ENCODE measurements around the gene PHC2.
A peak's percentile ranks its signal among the peaks of the same experiment; 100 is the strongest.

PHC2 gene

DNA sequence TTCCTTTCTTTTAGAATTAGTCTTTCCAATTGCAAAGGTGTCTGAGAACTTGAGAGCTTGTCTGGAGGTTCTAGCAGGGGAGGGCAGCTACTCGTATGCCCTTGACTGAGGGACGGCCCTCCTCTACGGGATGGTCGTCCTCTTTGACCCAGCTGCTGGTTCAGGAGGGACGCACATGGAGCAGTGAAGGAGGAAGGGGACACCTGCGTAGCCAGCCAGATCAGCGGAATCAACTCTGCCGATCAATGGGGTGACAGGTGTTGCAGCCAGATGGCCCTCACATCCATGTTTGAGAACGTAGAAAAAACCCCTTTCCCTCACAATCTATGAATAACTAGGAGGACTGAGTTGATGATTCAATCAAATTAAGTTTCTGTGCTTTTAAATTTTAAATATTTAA, 94.3 kb downstream of the PHC2 start:
- Histone ChIP-seq H3K9me3 (no peaks in the 10 kb centered on the region), H3K27me3 (no peaks in the 10 kb centered on the region), H3K36me3 (peaks cover 7 to 34% (median 21%) of the 10 kb centered on the region in 3 donors), H3K4me3 (no peak overlapping the region), H3K27ac (peak overlapping the region; percentile 95 to 98), H3K4me1 (peaks cover 17 to 100% (median 96%) of the 10 kb centered on the region in 4 donors)
- intact Hi-C loops (cut with DNase I; ENCODE audit: low total_unique reads): no loop called here
- TF ChIP-seq, protein P1, sequence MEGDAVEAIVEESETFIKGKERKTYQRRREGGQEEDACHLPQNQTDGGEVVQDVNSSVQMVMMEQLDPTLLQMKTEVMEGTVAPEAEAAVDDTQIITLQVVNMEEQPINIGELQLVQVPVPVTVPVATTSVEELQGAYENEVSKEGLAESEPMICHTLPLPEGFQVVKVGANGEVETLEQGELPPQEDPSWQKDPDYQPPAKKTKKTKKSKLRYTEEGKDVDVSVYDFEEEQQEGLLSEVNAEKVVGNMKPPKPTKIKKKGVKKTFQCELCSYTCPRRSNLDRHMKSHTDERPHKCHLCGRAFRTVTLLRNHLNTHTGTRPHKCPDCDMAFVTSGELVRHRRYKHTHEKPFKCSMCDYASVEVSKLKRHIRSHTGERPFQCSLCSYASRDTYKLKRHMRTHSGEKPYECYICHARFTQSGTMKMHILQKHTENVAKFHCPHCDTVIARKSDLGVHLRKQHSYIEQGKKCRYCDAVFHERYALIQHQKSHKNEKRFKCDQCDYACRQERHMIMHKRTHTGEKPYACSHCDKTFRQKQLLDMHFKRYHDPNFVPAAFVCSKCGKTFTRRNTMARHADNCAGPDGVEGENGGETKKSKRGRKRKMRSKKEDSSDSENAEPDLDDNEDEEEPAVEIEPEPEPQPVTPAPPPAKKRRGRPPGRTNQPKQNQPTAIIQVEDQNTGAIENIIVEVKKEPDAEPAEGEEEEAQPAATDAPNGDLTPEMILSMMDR (IDR thresholded peaks at IDR 0.05): no peak
- DNase-seq: no peak

DNA sequence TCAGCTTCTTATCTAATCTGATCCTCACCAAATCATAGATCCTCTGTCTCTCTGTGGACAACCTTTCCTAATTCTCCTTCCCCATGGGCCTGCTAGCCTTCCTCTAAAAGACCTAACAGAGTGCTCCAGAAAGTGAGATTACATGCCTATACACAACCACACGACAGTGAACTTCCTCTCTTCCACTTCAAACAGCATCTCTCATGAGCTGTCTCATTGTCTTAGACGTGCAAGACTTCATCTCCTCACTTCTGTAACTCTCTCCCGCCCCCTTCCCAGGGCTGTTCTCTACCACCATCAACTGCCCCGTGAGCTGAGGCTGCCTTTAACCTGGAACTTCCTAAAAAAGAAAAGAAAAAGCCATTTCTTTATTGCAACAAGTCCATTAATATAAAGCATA, 95.9 kb downstream of the PHC2 start:
- Histone ChIP-seq H3K27me3 (no peaks in the 10 kb centered on the region), H3K4me1 (peaks cover 12 to 92% (median 87%) of the 10 kb centered on the region in 4 donors), H3K4me3 (peak overlapping the region in 1 of 2 donors; percentile 34), H3K27ac (peak overlapping the region; percentile 95 to 98), H3K9me3 (no peaks in the 10 kb centered on the region), H3K36me3 (peaks cover 22 to 49% (median 36%) of the 10 kb centered on the region in 3 donors)
- TF ChIP-seq, protein P1 (IDR thresholded peaks at IDR 0.05): no peak
- no peak for DNase-seq
- intact Hi-C loops (cut with DNase I; ENCODE audit: low total_unique reads): no loop called here

DNA sequence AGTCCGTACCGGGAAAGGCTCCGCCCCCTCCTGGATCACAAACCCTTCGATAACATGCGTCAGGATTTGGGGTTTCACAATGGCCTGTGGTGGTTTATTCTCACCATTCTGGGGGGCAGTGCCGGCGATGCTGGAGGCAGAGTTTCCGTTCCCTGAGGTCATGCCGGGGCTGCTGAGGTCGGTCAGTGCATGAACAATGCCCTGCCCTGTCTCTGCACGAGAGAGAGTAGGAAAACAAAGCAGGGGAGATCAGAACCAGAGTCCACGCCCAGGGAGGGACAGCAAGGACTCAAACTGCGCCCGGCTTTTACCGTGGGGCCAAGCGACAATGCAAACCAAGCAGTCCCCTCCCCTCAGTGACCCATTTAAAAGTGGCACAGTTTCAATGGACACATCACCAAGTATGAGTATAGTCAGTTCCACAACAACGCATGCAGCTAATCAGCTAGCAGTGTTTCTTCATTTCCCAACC, 96.8 kb downstream of the PHC2 start:
- Histone ChIP-seq H3K27ac (peak overlapping the region; percentile 95 to 98), H3K27me3 (no peaks in the 10 kb centered on the region), H3K36me3 (peaks cover 31 to 58% (median 45%) of the 10 kb centered on the region in 3 donors), H3K9me3 (no peaks in the 10 kb centered on the region), H3K4me3 (peak overlapping the region; percentile 11 to 34), H3K4me1 (peaks cover 4 to 83% (median 79%) of the 10 kb centered on the region in 4 donors)
- DNase-seq: peak; percentile 87 to 89
- TF ChIP-seq, protein P1 (IDR thresholded peaks at IDR 0.05): no peak
- intact Hi-C loops (cut with DNase I; ENCODE audit: low total_unique reads): no loop called here

DNA sequence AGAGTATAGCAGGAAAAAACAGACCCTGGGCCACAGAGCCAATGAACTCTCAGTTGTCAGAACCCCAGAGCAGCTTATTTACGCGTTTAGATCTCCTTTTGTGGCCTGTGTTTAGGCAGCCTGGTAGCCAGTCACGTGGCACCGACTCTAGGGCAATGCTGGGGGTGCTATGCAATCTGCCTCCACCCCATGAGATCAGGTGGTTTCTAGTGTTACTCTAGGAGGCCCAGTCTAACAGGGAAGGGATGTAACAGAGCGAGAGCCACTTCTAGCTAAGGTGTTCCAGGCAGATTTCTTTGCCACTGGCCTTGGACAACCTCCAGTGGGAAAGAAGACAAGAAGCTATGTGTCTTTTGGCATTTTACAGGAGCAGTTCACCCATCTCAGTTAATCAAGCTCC, 98.0 kb downstream of the PHC2 start:
- TF ChIP-seq, protein P1 (IDR thresholded peaks at IDR 0.05): no peak
- DNase-seq: no peak
- Histone ChIP-seq H3K27me3 (no peaks in the 10 kb centered on the region), H3K4me3 (peak overlapping the region in 1 of 2 donors; percentile 34), H3K4me1 (peaks cover 4 to 83% (median 79%) of the 10 kb centered on the region in 4 donors), H3K36me3 (peaks cover 44 to 71% (median 58%) of the 10 kb centered on the region in 3 donors), H3K27ac (peak overlapping the region; percentile 95 to 98), H3K9me3 (no peaks in the 10 kb centered on the region)
- intact Hi-C loops (cut with DNase I; ENCODE audit: low total_unique reads): no loop called here

DNA sequence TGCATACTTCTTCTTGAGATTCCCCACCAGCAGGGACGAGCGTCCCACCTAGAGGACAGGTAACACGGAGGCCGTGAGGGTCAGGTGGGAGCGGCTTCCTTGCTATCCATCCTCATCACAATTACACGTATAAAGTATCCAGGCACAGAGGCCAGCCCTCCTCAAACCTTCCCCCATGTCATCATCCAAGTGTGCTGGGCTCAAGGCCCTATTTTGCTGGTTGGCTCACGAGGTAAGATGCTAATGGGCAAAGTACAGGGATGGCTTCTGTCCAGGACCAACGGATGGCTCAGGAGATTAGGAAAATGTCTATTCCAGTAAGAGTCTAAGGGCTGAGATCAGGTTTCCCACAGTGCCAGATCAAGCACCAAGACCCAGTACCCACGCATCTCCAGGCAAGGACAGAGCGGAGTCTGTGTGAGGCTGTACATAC, 98.5 kb downstream of the PHC2 start:
- peak overlapping the region in 1 of 2 donors; percentile 34 for H3K4me3 ChIP-seq
- intact Hi-C loops (cut with DNase I; ENCODE audit: low total_unique reads): no loop called here
- no peaks in the 10 kb centered on the region for H3K27me3 ChIP-seq
- no peaks in the 10 kb centered on the region for H3K9me3 ChIP-seq
- peaks cover 49 to 76% (median 63%) of the 10 kb centered on the region in 3 donors for H3K36me3 ChIP-seq
- peak in 1 of 2 donors; percentile 82 for DNase-seq
- TF ChIP-seq, protein P1 (IDR thresholded peaks at IDR 0.05): no peak
- H3K27ac ChIP-seq: peak overlapping the region; percentile 95 to 98
- H3K4me1 ChIP-seq: peaks cover 4 to 82% (median 79%) of the 10 kb centered on the region in 4 donors
